Activated CD4-positive, CD25-positive, alpha-beta regulatory T cell (primary cell): Measurements from ENCODE around the gene SGIP1.

Source experiments
- DNase-seq, 4 experiments: peaks; one replicate each; lab custom pipeline; 2025; lab: John Stamatoyannopoulos, UW

SGIP1 gene

GRCh38 chr1:66605419-66605997 is 71.6 kb downstream of the SGIP1 start:
- DNase-seq: no peak

GRCh38 chr1:66606362-66607065 is 72.6 kb downstream of the SGIP1 start:
- DNase-seq: no peak

- DNase-seq: no peak
Observed at GRCh38 chr1:66607458-66607857, 73.5 kb downstream of the SGIP1 start.

- no peak for DNase-seq
Observed at GRCh38 chr1:66613187-66613586, 79.2 kb downstream of the SGIP1 start.

- no peak for DNase-seq
Observed at GRCh38 chr1:66617362-66618184, 83.6 kb downstream of the SGIP1 start.

- no peak for DNase-seq
Observed at GRCh38 chr1:66618390-66618789, 84.4 kb downstream of the SGIP1 start.

GRCh38 chr1:66623812-66624211 is 89.9 kb downstream of the SGIP1 start:
- no peak for DNase-seq

GRCh38 chr1:66624412-66625060 is 90.6 kb downstream of the SGIP1 start:
- no peak for DNase-seq

- DNase-seq: no peak
Observed at GRCh38 chr1:66626261-66626660, 92.3 kb downstream of the SGIP1 start.

GRCh38 chr1:66628926-66629325 is 95.0 kb downstream of the SGIP1 start:
- DNase-seq: no peak

- no peak for DNase-seq
Observed at GRCh38 chr1:66633159-66633558, 99.2 kb downstream of the SGIP1 start.

GRCh38 chr1:66637146-66637545 is 103.2 kb downstream of the SGIP1 start:
- no peak for DNase-seq

GRCh38 chr1:66641891-66642473 is 108.0 kb downstream of the SGIP1 start:
- DNase-seq: no peak

- DNase-seq: no peak
Observed at GRCh38 chr1:66642992-66643391, 109.0 kb downstream of the SGIP1 start.

GRCh38 chr1:66644331-66644730 is 110.4 kb downstream of the SGIP1 start:
- no peak for DNase-seq

GRCh38 chr1:66648901-66649595 is 115.1 kb downstream of the SGIP1 start:
- no peak for DNase-seq

- no peak for DNase-seq
Observed at GRCh38 chr1:66652556-66652955, 118.6 kb downstream of the SGIP1 start.

- no peak for DNase-seq
Observed at GRCh38 chr1:66654643-66655042, 120.7 kb downstream of the SGIP1 start.

- no peak for DNase-seq
Observed at GRCh38 chr1:66671455-66671854, 137.5 kb downstream of the SGIP1 start.

- no peak for DNase-seq
Observed at GRCh38 chr1:66676613-66677298, 142.8 kb downstream of the SGIP1 start.

GRCh38 chr1:66678146-66678545 is 144.2 kb downstream of the SGIP1 start:
- DNase-seq: no peak
